RWPE1 (cell line): ENCODE measurements around the gene SGK1.
"Not testable (repeated sequence)": the region's sequence is repeated elsewhere in the genome, so short reads cannot be mapped to it uniquely, and the experiment has no call there.

Experiments
- CTCF ChIA-PET: fragments of 350-600 bp; sonication (Branson Sonifier 250); formaldehyde crosslinking; extraction: SDS; loops from one replicate; lab custom pipeline; 2021; lab: Yijun Ruan, JAX
- POLR2A ChIA-PET: fragments of 400-600 bp; formaldehyde crosslinking; extraction: SDS; loops from one replicate; lab custom pipeline; 2020; ENCODE audit warnings: antibody characterized with exemption; ENCODE audit not compliant: low non-redundant PET; lab: Yijun Ruan, JAX
- DNase-seq: peaks from one replicate; pipeline ENCODE4 v3.0.0; 2012; ENCODE audit warnings: low spot score
- H3K27ac ChIP-seq: fragments of 450-650 bp; 2 replicates; pipeline ENCODE4 v1.5.1; 2017
- CTCF ChIP-seq: fragments of 450-650 bp; conservative IDR thresholded peaks from 2 replicates; pipeline ENCODE4 v1.5.1; 2017; ENCODE audit warnings: low read depth, mild to moderate bottlenecking

Gene SGK1

GRCh38 chr6:134261766-134262165 is 56.1 kb downstream of the SGK1 start:
- POLR2A ChIA-PET, result no interaction called here
- no peak for DNase-seq
- no peak overlapping the region for H3K27ac ChIP-seq
- CTCF ChIA-PET, result interaction anchor here (0.5 kb wide), 1 partner anchor 451 kb away, joined by 3 read pairs; no protein-coding TSS in a partner anchor
- TF ChIP-seq CTCF, result no peak

GRCh38 chr6:134258849-134259306 is 59.0 kb downstream of the SGK1 start:
- ChIA-PET POLR2A (no interaction called here), CTCF (no interaction called here)
- no peak overlapping the region for H3K27ac ChIP-seq
- TF ChIP-seq CTCF, result no peak
- no peak for DNase-seq

- ChIA-PET POLR2A (no interaction called here), CTCF (interaction anchor here (0.8 kb wide), 1 partner anchor 19 kb away, joined by 3 read pairs; no protein-coding TSS in a partner anchor)
- no peak overlapping the region for H3K27ac ChIP-seq
- TF ChIP-seq CTCF, result no peak
- DNase-seq, result no peak
These were observed 60.4 kb downstream of the SGK1 start for GRCh38 chr6:134257516-134257915.

DNA sequence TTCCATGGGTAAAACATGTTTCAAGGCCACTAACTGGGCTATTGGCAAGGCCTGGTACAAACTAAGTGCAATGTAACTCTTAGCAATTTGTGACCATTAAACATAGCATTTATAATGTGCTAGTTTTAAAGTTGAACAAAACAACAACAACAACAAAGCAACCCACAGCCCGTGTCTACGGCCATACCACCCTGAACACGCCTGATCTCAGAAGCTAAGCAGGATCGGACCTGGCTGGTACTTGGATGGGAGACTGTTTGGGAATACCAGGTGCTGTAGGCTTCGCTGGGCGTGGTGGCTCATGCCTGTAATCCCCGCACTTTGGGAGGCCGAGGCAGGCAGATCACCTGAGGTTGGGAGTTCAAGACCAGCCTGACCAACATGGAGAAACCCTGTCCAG is 61.0 kb downstream of the SGK1 start:
- CTCF ChIA-PET, result interaction anchor here (0.8 kb wide), 1 partner anchor 20 kb away, joined by 3 read pairs; no protein-coding TSS in a partner anchor
- no peak for DNase-seq
- TF ChIP-seq CTCF, result no peak
- H3K27ac ChIP-seq, result no peak overlapping the region
- POLR2A ChIA-PET, result no interaction called here

DNA sequence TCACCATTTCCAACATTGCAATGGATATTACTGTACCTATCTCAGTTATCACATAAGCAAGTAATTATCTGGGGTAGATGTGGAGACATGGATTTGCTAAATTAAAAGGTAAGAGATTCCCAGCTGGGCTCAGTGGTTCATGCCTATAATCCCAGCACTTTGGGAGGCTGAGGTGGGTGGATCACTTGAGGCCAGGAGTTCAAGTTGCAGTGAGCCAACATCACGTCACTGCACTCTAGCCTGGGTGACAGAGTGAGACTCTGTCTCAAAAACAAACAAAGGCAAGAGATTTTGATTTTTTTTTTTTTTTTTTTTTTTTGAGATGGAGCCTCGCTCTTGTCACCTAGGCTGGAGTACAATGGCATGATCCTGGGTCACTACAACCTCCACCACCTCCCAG is 62.6 kb downstream of the SGK1 start:
- DNase-seq, POLR2A ChIA-PET, H3K27ac ChIP-seq, CTCF ChIA-PET: not testable (repeated sequence)

DNA sequence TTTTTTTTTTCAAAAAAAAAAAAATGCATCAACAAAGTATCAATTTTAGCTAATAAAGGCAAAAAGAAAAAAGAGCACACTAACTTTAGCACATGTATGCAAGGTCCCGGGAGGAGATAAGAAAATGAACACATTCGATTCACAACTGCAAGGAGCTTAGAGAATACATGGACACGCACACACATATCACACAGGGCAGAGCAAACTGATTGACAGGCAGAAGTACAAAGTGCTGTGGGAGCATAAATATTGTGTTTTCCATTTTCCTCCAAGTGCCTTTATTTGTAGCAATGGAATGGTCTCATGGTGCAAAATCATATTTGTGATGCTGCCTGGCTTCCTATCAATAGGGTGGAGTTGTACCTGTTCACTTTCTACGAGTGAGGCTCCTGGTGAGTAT is 63.8 kb downstream of the SGK1 start:
- POLR2A ChIA-PET, result no interaction called here

More for the DNA sequence above, 63.8 kb downstream of the SGK1 start:
- no peak for TF ChIP-seq CTCF
- H3K27ac ChIP-seq, result no peak overlapping the region
- CTCF ChIA-PET, result interaction anchor here (0.7 kb wide), 1 partner anchor 87 kb away, joined by 3 read pairs; no protein-coding TSS in a partner anchor
- DNase-seq, result no peak
